Measurements from ENCODE around the gene RPP40.

The RPP40 gene

GRCh38 chr6:4974962-4975361, 28.9 kb downstream of the RPP40 start:
- Histone ChIP-seq H3K4me3 (ENCODE audit: low read length) (no peak overlapping the region), H3K4me1 (ENCODE audit: control insufficient read depth, insufficient read depth, low read length) (peaks cover 19% of the 10 kb centered on the region), H3K9ac (ENCODE audit: low read length) (no peak overlapping the region), H3K36me3 (ENCODE audit: control insufficient read depth, insufficient read depth, low read length) (no peaks in the 10 kb centered on the region), H3K27me3 (ENCODE audit: control insufficient read depth, insufficient read depth, low read length) (no peaks in the 10 kb centered on the region), H3K27ac (ENCODE audit: low read depth, low read length) (peak overlapping the region; percentile 82)

DNA sequence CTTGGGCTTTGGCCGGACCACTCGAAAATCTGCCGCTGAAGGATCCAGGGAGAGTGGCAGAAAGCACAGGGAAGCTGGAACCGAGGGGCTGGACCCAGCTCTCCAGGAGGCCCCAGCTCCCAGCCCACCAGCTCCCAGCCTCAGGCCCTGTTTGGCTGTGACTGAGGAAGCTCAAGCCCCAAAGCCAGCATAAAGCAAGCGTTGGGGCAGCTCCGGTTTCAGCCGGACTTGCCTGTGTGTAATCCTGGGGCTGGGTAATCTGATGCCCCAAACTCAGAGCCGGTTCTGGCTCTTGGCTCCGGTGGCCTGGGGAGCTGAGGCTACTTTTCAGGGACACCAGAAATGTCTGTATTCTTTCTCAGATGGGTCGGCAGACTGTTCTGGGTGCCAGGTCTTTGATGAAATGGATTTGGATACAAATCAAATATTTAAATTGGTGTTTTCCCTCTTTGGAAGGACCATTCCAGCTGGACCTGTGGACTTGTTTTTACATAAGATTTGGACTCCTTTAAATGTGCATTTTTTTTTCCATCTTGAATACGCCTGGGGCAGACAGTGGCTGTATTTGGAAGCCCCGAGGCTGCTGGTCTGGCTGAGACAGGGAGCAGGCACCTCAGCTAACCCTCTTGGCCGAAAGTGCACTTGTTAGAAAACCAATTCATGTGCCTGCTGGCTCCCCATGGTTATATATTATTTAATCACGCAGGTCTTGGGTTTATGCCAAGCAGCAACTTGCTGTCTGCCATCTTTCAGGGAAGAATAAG, 29.7 kb downstream of the RPP40 start:
- peak overlapping the region; percentile 82 for H3K27ac ChIP-seq (ENCODE audit: low read depth, low read length)
- peak overlapping the region; percentile 27 for H3K4me3 ChIP-seq (ENCODE audit: low read length)
- no peaks in the 10 kb centered on the region for H3K27me3 ChIP-seq (ENCODE audit: control insufficient read depth, insufficient read depth, low read length)
- no peaks in the 10 kb centered on the region for H3K36me3 ChIP-seq (ENCODE audit: control insufficient read depth, insufficient read depth, low read length)
- no peak overlapping the region for H3K9ac ChIP-seq (ENCODE audit: low read length)
- H3K4me1 ChIP-seq (ENCODE audit: control insufficient read depth, insufficient read depth, low read length): peaks cover 19% of the 10 kb centered on the region

- no peak overlapping the region for H3K4me3 ChIP-seq (ENCODE audit: low read length)
- H3K27ac ChIP-seq (ENCODE audit: low read depth, low read length): peak overlapping the region; percentile 82
- no peak overlapping the region for H3K9ac ChIP-seq (ENCODE audit: low read length)
- no peaks in the 10 kb centered on the region for H3K36me3 ChIP-seq (ENCODE audit: control insufficient read depth, insufficient read depth, low read length)
- H3K27me3 ChIP-seq (ENCODE audit: control insufficient read depth, insufficient read depth, low read length): no peaks in the 10 kb centered on the region
- peaks cover 19% of the 10 kb centered on the region for H3K4me1 ChIP-seq (ENCODE audit: control insufficient read depth, insufficient read depth, low read length)
Measured at GRCh38 chr6:4973415-4973814, 30.4 kb downstream of the RPP40 start.

GRCh38 chr6:4972438-4972837, 31.4 kb downstream of the RPP40 start:
- H3K36me3 ChIP-seq (ENCODE audit: control insufficient read depth, insufficient read depth, low read length): no peaks in the 10 kb centered on the region
- no peak overlapping the region for H3K27ac ChIP-seq (ENCODE audit: low read depth, low read length)
- H3K4me3 ChIP-seq (ENCODE audit: low read length): no peak overlapping the region
- H3K4me1 ChIP-seq (ENCODE audit: control insufficient read depth, insufficient read depth, low read length): peaks cover 19% of the 10 kb centered on the region
- H3K9ac ChIP-seq (ENCODE audit: low read length): no peak overlapping the region
- no peaks in the 10 kb centered on the region for H3K27me3 ChIP-seq (ENCODE audit: control insufficient read depth, insufficient read depth, low read length)

DNA sequence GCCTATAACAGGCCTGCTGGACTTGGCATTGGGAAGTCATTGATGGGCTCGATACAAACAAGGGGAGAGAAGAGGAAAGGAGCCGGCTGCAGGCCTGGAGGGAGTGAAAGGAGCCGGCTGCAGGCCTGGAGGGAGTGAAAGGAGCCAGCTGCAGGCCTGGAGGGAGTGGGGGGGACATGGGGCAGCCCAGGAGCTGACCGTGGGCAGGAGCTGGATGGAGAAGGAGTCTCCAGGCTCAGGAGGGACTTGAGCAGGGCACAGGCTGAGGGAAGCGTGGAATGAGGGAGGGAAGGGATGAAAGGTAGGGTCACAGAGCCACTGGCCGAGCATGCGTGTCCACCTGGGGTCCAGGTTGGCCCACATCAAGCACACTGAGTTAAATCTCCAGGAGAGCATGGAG, 32.0 kb downstream of the RPP40 start:
- Histone ChIP-seq H3K4me3 (ENCODE audit: low read length) (no peak overlapping the region), H3K9ac (ENCODE audit: low read length) (no peak overlapping the region), H3K27me3 (ENCODE audit: control insufficient read depth, insufficient read depth, low read length) (no peaks in the 10 kb centered on the region), H3K4me1 (ENCODE audit: control insufficient read depth, insufficient read depth, low read length) (peaks cover 19% of the 10 kb centered on the region), H3K27ac (ENCODE audit: low read depth, low read length) (no peak overlapping the region), H3K36me3 (ENCODE audit: control insufficient read depth, insufficient read depth, low read length) (no peaks in the 10 kb centered on the region)

DNA sequence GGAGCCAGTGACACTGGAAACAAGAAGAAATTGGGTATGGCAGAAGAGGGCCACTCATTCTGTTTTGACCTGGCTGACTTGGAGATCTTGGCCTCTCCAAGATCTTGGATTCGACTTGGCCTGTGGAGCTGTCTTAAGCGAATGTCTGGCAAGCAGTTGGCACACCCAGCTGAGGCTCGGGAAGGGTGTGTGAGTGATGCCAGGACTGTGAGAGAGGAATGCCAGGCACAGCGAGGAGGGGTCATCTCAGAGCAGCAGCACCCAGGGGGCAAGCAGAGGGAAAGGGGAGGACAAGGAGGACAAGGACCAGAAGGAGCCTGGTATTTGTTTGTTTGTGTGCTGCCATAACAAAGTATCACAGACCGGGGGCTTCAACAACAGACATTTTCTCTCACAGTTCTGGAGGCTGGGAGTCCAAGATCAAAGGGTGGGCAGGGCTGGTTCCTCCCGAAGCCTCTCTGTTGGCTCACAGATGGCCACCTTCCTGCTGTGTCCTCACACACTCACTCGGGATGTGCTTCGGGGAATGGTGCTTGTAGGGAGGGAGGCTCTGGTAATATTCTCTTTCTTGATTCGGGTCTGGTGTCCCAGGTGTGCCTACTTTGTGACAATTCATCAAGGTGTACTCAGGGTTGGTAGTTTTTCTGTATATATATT, 33.0 kb downstream of the RPP40 start:
- peaks cover 19% of the 10 kb centered on the region for H3K4me1 ChIP-seq (ENCODE audit: control insufficient read depth, insufficient read depth, low read length)
- no peaks in the 10 kb centered on the region for H3K27me3 ChIP-seq (ENCODE audit: control insufficient read depth, insufficient read depth, low read length)
- no peak overlapping the region for H3K9ac ChIP-seq (ENCODE audit: low read length)
- H3K27ac ChIP-seq (ENCODE audit: low read depth, low read length): peak overlapping the region; percentile 27
- H3K36me3 ChIP-seq (ENCODE audit: control insufficient read depth, insufficient read depth, low read length): no peaks in the 10 kb centered on the region
- H3K4me3 ChIP-seq (ENCODE audit: low read length): no peak overlapping the region

GRCh38 chr6:4969609-4970285, 34.1 kb downstream of the RPP40 start:
- no peak overlapping the region for H3K27ac ChIP-seq (ENCODE audit: low read depth, low read length)
- no peak overlapping the region for H3K4me3 ChIP-seq (ENCODE audit: low read length)
- H3K4me1 ChIP-seq (ENCODE audit: control insufficient read depth, insufficient read depth, low read length): peaks cover 15% of the 10 kb centered on the region
- H3K36me3 ChIP-seq (ENCODE audit: control insufficient read depth, insufficient read depth, low read length): no peaks in the 10 kb centered on the region
- H3K9ac ChIP-seq (ENCODE audit: low read length): no peak overlapping the region
- H3K27me3 ChIP-seq (ENCODE audit: control insufficient read depth, insufficient read depth, low read length): no peaks in the 10 kb centered on the region

DNA sequence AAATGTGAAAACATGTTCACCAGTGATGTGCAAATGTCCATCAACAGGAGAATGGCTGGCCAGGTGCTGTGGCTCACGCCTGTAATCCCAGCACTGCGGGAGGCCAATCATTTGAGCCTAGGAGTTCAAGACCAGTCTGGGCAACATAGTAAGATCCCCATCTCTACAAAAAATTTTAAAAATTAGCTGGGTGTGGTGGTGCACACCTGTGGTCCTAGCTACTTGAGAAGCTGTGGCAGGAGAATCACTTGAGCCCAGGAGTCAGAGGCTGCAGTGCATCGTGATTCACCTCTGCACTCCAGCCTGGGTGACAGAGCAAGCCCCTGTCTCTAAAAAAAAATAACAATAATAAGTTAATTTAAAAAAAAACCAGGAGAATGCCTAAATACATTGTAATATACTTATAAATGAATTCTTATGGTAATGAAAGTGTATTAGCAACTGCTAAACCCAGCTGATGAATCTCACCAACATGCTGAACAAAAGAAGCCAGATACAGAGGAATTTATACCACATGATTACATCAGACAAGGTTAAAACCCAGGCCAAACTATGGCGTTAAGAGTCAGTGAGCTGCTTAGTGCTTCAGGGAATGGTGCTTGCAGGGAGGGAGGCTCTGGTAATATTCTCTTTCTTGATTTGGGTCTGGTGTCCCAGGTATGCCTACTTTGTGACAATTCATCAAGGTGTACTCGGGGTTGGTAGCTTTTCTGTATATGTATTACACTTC, 36.4 kb downstream of the RPP40 start:
- no peak overlapping the region for H3K4me3 ChIP-seq (ENCODE audit: low read length)

GRCh38 chr6:4965562-4966389, 38.1 kb downstream of the RPP40 start:
- Histone ChIP-seq H3K27ac (ENCODE audit: low read depth, low read length) (no peak overlapping the region), H3K27me3 (ENCODE audit: control insufficient read depth, insufficient read depth, low read length) (no peaks in the 10 kb centered on the region), H3K4me3 (ENCODE audit: low read length) (no peak overlapping the region), H3K4me1 (ENCODE audit: control insufficient read depth, insufficient read depth, low read length) (peaks cover 4% of the 10 kb centered on the region), H3K9ac (ENCODE audit: low read length) (no peak overlapping the region), H3K36me3 (ENCODE audit: control insufficient read depth, insufficient read depth, low read length) (no peaks in the 10 kb centered on the region)

More for the DNA sequence above, 36.4 kb downstream of the RPP40 start:
- Histone ChIP-seq H3K27ac (ENCODE audit: low read depth, low read length) (no peak overlapping the region), H3K4me1 (ENCODE audit: control insufficient read depth, insufficient read depth, low read length) (peaks cover 5% of the 10 kb centered on the region), H3K36me3 (ENCODE audit: control insufficient read depth, insufficient read depth, low read length) (no peaks in the 10 kb centered on the region), H3K9ac (ENCODE audit: low read length) (no peak overlapping the region), H3K27me3 (ENCODE audit: control insufficient read depth, insufficient read depth, low read length) (no peaks in the 10 kb centered on the region)

GRCh38 chr6:4964675-4965561, 38.9 kb downstream of the RPP40 start:
- no peak overlapping the region for H3K9ac ChIP-seq (ENCODE audit: low read length)
- no peak overlapping the region for H3K27ac ChIP-seq (ENCODE audit: low read depth, low read length)
- no peaks in the 10 kb centered on the region for H3K4me1 ChIP-seq (ENCODE audit: control insufficient read depth, insufficient read depth, low read length)
- no peaks in the 10 kb centered on the region for H3K36me3 ChIP-seq (ENCODE audit: control insufficient read depth, insufficient read depth, low read length)
- H3K27me3 ChIP-seq (ENCODE audit: control insufficient read depth, insufficient read depth, low read length): no peaks in the 10 kb centered on the region
- no peak overlapping the region for H3K4me3 ChIP-seq (ENCODE audit: low read length)

DNA sequence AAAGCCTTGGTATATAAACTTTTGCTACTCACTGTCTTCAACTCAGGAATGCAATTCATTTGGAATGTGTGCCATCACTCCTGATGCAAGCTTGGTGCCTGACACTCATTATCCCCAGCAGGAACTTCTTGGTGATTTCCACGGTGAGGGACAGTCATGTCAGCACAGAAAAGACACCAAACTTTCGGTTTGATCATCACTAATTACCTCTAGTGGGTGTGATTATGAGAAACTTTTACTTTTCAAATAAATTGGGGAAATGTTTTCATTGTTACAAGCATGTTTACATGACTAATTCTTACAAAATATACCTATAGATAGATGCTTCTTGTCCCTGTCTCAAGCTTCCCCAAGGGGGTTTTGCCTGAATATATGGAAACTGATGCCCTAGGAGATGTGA, 40.9 kb downstream of the RPP40 start:
- Histone ChIP-seq H3K27ac (ENCODE audit: low read depth, low read length) (no peak overlapping the region), H3K36me3 (ENCODE audit: control insufficient read depth, insufficient read depth, low read length) (no peaks in the 10 kb centered on the region), H3K27me3 (ENCODE audit: control insufficient read depth, insufficient read depth, low read length) (no peaks in the 10 kb centered on the region), H3K9ac (ENCODE audit: low read length) (no peak overlapping the region), H3K4me3 (ENCODE audit: low read length) (no peak overlapping the region), H3K4me1 (ENCODE audit: control insufficient read depth, insufficient read depth, low read length) (no peaks in the 10 kb centered on the region)
